Dedifferentiated amniotic fluid mesenchymal stem cell (primary cell): Measurements from ENCODE around the gene TACC3.
"Not testable (repeated sequence)": the region's sequence is repeated elsewhere in the genome, so short reads cannot be mapped to it uniquely, and the experiment has no call there.

Experiments
- DNase-seq: peaks from one replicate; pipeline ENCODE4 v3.0.0-alpha.2; 2016; ENCODE audit errors: extremely low spot score

The TACC3 gene

GRCh38 chr4:1721003-1721665, at the start of gene TACC3, which contains the start of gene TMEM129:
TSS of gene TACC3 (plus strand) at chr4:1721521. CDS start at chr4:1723422, 1,901 bp downstream.
TSS of gene TMEM129 (minus strand) at chr4:1721323. CDS start at chr4:1720837, 486 bp downstream.
- DNase-seq = peak; percentile 82

DNA sequence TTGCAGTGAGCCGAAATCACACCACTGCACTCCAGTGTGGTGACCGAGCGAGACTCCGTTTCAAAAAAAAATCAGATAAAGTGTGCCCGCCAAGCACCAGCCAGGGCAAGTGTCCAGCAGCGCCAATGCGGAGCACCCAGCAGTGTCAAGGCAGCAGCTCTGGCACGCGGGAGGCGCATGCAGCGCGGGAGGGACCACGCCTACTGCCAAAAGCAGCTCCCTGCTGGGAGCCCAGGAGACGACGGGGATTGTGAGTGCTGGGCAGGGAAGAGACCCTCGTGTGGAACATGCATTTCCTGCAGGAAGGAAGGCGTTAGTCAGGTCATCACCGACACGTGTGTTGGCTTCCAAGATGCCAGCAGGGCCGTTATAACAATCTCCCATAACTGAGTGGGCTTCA, 47.6 kb upstream of the TACC3 start:
- DNase-seq = no peak

- DNase-seq = no peak
Measured at GRCh38 chr4:1674682-1675081, 46.6 kb upstream of the TACC3 start.

GRCh38 chr4:1675136-1675801, 46.1 kb upstream of the TACC3 start:
- no peak for DNase-seq

DNA sequence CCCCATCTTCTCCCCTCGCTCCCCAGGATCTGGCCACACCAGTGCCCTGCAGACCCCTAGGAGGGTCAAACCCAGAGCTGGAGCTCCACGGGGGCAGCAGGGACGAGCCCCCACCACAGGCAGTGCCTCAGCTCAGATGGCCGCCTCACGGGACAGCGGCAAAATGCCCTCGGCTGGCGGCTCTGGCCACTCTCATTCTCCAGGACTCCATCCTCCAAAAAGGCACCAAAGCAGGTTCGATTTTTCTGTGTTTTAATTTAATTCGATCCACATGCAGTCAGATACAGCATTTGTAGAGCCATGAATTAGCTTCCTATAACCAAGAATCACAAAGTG, 45.6 kb upstream of the TACC3 start:
- DNase-seq = no peak

- DNase-seq = no peak
Measured at GRCh38 chr4:1676605-1677525, 44.5 kb upstream of the TACC3 start.

- DNase-seq = no peak
Measured at GRCh38 chr4:1678244-1678643, 43.1 kb upstream of the TACC3 start.

GRCh38 chr4:1682860-1683259, 38.5 kb upstream of the TACC3 start:
- DNase-seq = no peak

DNA sequence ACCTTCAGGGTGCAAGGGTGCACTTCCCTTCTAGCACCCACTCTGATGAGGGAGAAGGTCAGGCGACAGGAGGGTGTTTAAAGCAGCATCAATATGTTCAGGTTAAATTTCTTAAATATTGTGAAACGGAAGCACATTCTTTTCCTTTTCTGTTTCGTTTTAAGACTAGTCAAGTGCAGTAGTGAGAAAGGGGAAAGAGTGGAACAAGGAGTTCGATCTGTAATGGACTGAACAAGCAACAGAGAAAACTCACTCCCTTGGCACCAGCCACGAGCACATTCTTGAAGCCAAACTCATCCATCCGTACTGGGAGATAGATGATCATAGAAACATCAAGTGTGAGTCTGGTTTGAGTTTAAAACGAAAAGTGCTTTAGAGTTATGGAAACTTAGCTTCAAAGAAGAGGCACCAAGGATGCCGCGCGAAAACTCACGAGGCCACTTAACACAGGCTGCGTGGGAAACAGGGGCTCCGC, 38.0 kb upstream of the TACC3 start:
- DNase-seq = peak; percentile 72

DNA sequence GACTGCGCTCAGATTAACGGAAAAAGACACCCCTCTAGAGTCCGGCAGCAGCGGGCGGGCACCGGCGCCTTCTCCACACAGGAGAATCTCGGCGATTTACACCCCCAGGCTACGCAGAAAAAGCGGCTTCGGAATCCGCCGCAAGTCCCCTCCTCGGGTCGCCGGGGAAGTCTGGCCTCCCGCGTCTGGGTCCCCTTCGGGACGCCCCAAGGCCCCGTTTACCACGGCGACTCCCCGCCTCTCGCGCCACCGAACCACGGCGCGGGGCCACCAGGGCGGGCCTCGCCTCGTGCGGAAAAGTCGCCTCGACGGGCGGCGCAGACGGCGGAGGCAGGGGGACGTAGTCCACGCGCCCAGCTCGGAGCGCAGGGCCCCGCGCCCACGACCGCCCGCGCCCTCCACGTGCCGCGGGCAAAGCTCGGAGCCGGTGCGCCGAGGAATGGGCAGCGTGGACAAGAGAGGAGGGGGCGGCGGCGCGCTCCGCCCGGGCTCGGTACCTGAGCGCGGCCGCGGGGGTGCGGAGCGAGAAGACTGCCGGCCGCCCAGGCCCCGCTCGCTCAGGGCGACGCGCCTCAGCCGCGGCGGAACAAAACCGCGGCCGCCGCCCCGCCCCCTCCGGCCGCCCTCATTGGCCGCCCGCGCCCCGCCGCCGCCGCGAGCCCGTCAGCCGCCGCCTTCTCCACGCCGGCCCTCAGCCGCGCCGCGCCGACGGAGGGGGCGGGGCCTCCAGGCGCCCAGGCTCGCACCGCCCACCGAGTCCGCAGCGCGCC, 37.4 kb upstream of the TACC3 start, which contains the start of gene FAM53A:
Gene FAM53A (minus strand): TSS at position 578 of the 770 bp plus-strand sequence. CDS start 15,572 bp downstream, outside the sequence.
- DNase-seq = peak; percentile 57

DNA sequence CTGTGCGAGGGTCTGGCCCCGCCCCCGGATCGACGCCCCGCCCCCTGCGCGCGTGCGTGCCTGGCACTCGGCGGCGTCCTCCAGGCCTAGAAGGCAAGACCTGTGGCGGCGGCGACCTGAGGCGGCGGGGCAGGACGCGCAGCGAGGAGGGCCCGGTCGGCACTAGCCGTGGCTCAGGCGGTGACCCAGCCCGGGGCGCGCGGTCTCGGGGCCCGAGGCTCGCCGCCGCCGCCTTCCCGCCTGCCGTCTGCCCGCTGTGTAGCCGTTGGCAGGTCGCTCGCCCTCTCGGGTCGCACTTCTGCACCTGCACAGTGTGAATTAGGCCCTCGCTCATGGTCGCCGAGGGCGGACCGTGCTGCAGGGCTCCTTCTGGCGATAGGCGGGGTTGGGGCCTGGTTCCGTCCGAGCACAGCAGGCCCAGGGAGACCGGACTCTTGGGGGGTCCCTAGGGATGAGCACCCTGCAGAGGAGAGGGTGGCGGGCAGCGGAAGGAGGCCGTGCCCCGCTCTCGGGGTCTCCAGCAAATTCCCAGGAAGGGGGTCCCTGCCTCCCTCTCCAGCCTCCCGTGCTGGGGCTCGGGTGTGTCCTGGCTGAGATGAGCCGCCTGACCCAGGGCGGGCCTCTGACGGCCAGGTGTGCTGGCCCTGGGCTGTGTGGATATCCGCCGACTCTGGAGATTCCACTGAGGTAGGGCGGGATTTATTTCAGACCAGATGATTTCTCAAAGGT, 36.7 kb upstream of the TACC3 start:
- no peak for DNase-seq

DNA sequence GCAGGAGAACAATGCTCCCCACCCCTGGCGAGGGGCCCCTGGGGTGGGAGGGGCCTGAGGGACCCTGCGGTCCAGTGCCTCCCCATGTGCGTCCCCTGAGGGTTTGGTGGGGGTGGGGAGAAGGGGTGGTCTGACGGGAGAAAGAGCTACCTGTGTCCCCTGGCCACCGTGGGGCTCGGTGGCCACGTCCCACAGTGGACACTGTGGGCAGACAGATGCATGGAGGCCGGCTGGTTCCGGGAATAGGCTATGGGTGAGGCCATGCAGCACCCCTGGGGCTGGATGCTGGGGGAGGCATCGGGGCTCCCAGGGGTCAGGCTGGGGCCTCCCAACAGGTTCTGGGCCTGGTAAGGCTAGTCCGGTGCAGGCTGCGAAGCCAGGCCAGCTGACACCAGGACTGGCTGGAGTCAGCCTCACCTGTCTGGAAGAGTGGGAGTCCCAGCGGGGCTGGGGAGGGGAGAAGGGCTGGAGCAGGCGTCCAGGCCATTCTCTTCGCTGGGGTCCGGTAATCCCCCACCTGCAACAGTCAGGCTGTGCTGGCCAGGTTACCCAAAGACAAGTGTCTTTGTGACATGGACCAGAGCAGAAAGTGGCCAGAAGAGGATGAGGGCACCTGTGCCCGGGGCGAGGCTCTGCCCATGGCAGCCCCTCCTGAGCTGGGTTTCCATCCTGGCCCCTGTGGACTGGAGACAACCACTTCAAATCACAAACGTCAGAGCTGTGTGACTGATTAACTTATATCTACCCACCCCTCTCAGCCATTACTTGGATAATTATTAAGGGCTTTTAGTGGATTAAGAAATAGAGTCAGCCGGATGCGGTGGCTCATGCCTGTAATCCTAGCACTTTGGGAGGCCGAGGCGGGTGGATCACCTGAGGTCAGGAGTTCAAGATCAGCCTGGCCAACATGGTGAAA, 35.8 kb upstream of the TACC3 start:
- no peak for DNase-seq

GRCh38 chr4:1686440-1687036, 34.8 kb upstream of the TACC3 start:
- DNase-seq = no peak

DNA sequence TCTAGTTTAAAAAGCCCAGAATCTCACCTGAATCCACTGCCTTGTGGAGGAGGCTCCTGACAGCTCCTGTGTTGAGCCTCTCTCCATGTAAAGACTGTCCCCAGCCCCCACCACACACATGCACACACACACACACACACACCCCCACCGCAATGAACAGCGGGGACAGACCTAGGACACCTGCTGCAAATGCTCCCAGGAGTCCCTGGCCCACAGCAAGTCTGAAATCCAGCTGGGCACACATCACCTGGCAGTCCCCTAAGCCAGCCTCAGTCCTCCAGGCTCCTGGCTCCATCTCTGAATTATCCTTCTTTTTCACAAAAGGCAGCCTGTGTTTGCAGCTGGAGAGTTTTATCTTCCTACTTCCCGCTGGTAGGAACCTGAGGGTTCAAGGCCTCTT, 30.6 kb upstream of the TACC3 start:
- DNase-seq = no peak

- DNase-seq = no peak
Measured at GRCh38 chr4:1691737-1692373, 29.5 kb upstream of the TACC3 start.

DNA sequence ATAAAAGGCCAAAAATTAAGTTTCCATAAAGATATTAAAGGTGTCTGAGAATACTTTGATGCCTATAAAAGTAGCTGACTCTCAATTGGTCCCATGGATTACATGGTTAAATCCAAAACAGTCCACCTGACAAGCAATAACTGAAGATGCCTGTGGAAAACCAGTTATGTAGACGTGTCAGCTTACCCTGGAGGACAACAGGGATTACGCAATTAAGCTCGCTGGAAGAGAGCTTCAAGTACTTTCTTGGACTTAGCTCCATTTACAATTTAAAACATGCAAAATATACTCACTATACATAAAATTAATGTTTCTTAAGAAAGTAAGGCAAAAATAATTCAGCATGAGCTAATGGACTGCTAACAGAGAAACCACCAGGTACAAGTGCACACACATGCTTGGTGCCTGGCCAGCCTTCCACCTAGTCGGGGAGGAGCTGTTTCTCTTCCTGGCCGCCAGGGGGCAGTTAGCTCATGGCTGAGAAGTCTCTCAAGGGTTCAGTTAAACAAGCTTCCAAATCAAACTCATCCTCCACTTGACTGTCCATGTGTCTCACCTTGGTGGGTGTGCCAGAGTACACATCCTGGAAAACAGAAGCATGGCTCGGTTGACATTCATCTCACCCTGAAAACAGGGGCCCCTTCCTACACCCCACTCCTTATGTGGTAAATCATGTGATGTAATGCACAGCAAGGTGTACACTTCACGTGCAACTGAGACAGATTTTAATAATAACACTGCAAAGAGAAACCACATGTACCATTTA, 28.0 kb upstream of the TACC3 start:
- DNase-seq = peak; percentile 48

GRCh38 chr4:1695913-1696312, 25.4 kb upstream of the TACC3 start:
- DNase-seq = no peak

- DNase-seq = not testable (repeated sequence)
Measured at GRCh38 chr4:1701671-1702070, 19.6 kb upstream of the TACC3 start.
